HG03342 (cell line): ENCODE measurements around the gene ATG4D.

Experiments
- ATAC-seq: cut with Tn5 transposase; IDR thresholded peaks from one replicate; pipeline ENCODE4 v1.9.1; 2021; ENCODE audit warnings: mild to moderate bottlenecking, moderate library complexity; ENCODE audit not compliant: unreplicated experiment

ATG4D gene

DNA sequence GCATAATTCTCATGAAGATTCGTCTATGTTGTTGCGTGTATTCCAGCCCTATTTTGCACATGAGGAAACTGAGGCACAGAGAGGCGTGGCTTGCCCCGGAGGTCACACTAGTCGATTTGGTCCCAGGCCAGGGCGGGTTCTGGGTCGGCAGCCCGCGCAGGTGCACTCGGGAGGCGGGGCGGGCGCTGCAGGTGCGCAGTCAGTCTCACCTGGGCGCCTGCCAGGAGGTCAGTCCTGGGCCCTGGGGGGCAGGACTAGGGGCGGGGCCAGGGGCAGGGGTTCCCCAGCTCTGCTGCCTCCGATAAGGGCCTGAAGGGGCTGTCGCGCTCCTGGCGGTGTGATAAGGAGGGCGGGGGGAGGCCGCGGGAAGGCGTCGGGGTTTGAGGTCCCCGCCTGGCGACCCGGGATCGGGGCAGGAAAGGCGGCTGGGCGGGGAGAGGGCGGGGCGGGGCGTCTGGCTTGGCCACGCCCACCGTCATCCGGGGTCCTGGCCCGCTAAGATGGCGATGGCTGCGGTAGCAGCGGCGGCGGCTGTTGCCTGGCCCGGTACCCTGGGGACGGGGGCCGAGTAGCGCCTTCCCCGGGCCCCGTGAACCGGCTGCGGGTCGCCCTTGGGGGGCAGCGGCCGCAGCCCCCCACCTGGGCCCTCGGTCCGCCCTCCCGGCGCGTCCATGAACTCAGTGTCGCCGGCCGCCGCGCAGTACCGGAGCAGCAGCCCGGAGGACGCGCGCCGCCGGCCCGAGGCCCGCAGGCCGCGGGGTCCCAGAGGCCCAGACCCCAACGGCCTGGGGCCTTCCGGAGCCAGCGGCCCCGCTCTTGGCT, at the start of gene ATG4D:
ATG4D (plus strand) TSS at position 485 of the 822 bp plus-strand sequence; CDS start at position 672, 187 bp downstream.
- ATAC-seq = peak; percentile 83

DNA sequence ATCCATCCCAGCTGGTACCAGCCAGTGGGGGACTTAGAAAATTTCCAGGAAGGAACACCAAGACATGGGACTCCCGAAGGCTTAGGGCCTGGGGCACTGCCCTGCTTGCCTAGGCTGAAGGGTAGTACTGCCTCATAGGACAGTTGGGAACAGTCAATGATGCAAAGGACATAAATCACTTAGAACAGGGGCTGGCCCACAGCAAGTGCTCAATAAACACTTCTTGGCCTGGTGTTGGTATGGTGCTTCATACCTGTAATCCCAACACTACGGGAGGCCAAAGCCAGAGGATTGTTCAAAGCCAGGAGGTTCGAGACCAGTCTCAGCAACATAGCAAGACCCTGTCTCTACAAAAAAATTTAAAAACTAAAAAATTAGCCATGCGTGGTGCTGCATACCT, 46.3 kb upstream of the ATG4D start:
- ATAC-seq = no peak

DNA sequence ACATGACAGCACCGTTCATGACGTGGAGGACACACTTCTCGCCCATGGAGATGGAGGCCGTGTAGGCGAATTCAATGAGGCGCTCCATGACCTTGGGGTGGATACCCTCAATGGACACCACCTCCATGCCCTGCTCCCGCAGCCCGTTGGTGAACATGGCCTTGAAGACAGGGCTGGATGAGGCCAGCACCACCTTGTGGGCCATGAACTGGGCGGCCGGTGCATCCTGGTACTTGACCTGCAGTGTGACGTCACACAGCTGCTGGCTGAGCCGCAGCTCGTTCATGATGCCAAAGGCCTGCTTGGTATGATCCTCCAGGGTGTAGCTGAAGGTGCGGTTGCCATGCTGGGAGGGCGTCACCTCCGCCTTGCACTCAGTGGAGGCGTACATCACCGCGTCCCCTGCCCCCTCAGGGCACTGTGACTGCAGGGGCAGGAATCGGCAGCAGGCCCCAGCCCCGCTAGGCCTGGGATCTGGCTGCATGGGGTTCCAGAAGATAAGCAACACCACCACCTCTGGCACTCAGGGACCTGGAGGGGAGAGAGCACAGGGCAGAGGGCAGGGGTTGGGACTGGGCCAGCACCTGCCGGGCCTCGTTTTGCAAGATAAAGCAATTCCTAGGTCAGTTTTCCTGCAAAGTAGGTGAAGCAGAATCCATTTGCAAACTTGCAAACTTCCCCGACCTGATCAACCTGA, 44.0 kb upstream of the ATG4D start:
- ATAC-seq = no peak

DNA sequence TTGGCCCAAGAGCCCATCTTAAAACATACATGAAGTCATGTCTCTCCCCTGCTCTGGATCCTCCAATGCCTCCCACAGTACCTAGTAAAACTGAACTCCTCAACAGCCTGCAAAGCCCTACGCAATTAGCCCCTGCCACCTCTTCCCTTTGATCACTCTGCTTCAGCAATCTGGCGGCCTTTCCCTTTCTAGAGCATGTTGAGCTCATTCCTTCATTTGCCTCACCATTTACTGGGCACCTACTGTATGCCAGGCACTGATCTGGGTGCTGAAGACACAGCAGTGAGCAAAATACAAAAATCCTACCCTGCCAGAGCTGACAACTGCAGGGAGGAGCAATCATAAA, 43.5 kb upstream of the ATG4D start:
- ATAC-seq = no peak

DNA sequence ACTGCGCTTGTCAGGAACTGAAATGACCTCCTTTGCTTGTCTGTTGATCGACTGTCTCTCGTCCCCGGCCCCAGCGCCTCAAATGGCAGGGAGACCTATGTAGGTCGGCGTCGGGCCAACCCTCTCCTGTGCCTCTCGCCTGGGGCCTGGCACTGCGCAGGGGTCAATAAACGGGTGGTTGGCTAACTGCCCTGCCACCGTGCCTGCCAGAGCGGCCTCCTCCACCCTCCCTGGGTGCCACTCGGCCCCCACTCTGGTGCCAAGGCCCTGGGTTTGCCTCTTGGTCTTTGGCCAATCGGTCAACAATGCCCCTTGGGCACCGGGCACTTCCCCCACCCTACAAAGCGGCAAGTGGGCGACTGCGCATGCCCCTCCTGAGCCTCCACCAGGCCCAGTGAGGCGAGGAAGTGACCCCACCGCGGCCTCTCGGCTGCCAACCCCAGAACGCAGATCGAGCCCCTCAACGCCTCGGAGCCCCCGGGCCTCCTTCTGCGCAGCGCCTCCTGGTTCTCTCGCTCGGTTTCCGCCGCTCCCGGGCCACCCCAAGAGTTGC, 41.7 kb upstream of the ATG4D start:
- peak; percentile 14 for ATAC-seq

DNA sequence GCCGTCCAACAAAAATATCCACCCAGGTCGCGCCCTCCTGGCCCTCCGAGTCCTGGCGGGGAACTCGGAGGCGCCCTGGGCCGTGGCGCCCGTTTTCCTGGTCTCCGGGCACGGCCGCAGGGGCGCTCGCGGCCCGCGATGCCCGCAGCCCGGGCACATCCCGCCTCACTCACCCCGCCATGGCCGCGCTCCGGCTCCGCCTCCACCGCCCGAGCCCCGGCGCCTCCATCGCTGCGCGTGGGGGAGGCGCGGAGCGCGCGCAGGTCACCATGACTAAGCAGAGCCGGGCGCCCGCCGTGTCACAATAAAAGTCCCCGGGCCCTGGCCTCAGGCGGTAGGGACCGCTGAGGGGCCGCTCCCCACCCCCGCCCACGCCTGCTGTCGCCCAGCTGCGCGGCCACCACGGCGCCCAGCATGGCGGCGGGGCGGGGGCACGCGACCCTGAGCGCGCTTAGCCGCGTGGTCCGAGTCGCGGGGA, 41.1 kb upstream of the ATG4D start:
- peak; percentile 76 for ATAC-seq

DNA sequence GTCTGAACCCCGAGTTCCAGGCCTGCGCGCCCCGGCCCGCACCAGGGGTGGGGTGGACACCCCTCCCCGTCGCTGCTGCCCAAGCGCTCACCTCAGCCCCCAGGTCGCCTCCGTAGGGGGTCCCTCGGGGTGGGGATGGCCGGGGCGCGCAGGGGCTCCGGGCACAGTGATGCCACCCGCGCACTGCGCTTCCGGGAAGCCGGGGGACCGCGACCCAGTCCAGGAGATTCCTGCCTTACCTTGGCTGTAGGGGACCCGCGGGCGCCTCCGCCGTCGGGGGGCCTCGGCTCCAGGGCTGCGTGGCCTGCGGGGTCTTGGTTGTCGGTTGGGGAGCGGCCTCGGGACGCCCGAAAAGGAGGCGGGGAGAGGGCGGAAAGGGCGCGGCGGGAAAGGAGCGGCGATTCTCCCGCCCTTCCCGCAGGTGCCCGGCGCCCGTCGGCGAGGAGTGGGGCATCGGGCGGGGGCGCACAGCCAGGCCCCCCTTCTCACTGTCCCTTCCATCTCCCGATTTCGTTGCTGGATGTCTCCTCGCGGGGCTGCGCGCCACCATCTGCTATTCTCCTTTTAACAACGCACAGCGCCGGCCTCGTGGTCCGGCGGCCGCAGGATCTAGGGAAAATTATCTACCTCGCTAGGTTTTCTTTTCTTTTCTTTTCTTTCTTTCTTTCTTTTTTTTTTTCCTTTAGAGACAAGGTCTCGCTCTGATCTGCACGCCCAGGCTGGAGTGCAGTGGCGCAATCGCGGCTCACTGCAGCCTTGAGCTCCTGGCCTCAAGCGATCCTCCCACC, 40.5 kb upstream of the ATG4D start, which contains the start of gene KEAP1:
KEAP1 (minus strand) TSS at position 355 of the 788 bp plus-strand sequence. CDS start 3,323 bp downstream, outside the sequence.
- no peak for ATAC-seq

DNA sequence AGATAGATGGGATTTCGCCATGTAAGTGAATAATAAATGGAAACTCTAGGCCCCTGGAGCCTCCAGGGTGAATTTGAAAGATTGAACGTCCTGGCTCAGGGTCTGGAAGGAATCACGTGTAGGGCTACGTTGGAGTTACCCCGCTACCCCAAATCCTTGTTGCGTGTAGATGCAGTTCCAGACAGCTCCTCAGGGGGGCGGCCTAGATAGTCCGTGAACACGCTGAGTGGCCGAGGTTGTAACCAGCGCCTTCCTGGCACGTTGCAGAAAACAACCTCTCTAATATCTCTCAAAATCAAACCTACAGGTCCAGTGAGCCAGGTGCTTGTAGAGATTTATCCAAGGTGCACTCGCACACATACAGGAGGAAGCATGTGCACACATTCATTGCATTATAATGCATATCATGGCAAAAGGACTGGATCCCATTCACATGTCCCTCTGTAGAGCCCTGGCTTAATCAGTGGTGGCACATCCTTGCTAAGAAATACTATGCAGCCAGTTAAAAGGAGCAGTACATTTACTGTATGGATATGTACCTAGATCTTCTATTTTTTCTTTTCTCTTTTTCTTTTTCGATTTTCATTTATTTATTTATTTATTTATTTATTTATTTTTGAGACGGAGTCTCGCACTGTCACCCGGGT, 38.0 kb upstream of the ATG4D start:
- ATAC-seq = no peak

DNA sequence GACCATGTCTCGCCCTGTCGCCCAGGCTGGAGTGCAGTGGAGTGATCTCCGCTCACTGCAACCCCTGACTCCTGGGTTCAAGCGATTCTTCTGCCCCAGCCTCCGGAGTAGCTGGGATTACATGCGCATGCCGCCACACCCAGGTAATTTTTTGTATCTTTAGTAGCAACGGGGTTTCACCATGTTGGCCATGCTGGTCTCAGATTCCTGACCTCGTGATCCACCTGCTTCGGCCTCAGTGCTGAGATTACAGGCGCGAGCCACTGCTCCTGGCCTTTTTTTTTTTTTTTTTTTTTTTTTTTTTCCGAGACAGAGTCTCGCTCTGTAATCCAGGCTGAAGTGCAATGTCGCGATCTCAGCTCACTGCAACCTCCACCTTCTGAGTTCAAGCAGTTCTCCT, 35.7 kb upstream of the ATG4D start:
- ATAC-seq = no peak

DNA sequence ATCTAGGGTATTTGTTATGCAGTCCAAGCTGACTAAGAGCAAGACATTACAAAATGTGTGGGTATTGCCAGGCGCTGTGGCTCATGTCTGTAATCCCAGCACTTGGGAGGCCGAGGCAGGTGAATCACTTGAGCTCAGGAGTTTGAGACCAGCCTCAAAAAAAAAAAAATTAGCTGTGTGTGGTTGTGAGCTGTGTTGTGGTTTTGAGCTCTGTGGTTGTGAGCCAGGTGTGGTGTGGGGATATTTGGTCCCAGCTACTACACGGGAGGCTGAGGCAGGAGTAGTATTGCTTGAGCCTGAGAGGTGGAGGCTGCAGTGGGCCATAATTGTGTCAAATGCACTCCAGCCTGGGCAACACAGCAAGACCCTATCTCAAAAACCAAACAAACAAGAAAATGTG, 35.0 kb upstream of the ATG4D start:
- no peak for ATAC-seq

DNA sequence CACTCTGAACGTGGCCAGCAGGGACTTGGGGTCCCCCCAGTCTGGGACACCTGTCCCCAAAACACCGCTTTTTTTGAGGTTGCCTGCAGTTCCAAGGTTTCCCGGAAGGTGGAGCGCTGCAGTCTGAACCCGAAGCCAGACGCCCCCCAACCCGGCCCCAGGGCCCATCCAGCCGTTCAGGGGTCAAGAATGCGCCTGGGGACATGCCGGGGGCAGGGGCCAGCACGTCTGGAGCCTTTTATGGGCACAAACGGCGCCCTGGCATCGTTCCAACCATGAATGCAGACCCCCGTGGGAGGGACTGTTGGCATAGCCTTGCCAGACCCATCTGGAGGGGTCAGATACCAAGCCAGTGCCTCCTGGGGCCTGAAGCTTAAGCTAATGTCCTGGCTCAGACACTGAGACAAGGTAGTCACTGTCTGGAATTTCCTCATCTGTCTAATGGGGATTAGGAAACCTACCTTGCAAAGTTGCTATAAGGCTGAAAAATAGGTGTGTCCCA, 33.4 kb upstream of the ATG4D start:
- ATAC-seq = no peak

DNA sequence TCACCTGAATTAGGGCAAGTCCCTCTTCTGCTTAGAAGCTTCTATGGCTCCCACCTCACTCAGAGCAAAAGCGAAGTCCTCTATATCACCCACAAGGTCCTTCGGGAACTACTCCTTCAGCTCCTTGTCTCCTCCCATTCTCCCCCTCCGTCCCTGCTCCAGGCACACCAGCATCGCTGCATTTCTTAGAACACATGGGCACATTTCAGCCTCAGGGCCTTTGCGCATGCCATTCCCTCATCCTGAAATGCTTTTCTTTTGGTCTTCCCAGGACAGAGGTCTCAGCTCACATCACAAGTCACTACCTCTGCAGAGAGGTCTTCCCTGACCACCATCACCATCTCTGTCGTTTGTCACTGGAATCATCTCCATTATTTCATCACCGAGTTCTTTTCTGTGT, 30.5 kb upstream of the ATG4D start:
- ATAC-seq = no peak

DNA sequence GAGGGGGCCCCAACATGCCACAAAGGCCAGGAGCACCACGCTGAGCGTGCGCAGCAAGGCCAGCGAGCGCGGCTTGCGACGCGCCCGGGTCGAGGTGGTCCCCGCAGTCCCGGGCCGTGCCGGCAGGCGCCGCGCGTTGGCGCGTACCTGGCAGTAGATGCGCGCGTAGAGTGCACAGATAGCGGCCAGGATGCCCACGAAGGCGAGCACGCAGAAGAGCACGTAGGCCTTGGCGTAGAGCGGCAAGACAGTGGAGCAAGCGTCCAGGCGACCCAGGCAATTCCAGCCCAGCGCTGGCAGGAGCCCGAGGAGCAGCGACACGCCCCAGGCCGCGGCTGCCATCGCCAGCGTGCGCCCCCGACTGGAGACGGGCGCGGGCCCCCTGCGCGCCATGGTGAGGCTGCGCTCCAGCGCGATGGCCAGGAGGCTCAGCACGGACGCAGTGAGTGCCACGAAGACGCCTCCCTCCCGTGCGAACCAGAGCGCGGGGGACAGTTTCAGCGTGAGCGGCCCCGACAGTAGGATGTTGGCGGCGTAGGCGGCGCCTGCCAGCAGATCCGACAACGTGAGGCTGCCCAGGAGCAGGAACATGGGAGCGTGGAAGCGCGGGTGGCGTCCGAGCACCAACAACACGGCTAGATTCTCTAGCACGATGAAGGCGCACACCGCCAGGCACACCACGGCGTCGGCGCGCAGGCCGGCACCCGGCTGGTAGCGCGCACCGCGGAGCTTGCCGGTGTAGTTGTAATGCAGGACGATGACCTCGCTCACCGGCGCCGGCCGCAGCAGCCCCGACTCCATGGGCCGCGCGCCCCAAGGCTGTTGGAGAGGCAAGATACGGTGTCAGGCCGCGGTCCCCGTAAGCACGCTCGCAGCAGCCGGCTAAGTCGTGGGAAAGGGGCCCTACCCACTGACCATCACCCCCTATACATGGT, 29.2 kb upstream of the ATG4D start:
- no peak for ATAC-seq

DNA sequence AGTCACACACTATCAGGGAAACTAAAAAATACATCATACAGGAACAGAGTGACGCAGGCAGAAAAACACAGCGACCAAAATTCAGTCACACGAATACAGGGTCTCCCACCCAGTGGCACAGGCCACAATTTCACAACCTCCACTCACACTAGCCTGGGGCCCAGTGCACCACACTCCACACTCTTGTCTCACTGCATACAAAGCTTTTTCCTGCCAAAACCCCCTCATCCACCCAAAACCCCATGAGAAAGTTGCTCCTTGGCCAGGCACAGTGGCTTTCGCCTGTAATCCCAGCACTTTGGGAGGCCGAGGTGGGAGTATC, 27.7 kb upstream of the ATG4D start:
- ATAC-seq = no peak

DNA sequence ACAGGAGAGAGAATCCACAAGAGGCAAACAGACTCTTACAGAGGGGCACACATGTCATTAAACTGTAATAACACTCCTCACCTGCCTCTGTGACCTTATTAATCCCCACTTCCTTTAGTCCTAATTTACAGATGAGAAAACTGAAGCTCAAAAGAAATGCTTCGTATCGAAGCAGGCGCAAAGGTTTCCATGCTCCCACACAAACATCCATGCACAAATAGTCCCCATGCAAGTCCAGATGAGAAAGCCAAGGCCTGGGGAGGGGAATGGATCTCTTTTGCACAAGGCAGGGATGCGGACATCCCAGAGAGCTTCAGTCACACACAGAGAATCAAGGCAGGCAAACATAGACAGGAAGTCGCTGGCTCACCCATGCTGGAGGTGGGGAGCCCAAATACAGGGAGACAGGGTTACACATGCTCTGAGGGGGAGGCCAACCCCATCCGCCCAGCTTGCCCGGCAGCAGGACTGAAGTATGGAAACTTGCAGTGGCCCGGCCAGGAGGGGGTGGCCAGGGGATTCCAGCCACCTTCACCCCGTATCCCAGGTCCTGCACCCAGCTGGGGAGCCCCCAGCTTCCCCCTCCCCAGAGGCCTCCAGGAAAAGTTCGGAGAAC, 26.9 kb upstream of the ATG4D start:
- ATAC-seq = no peak

DNA sequence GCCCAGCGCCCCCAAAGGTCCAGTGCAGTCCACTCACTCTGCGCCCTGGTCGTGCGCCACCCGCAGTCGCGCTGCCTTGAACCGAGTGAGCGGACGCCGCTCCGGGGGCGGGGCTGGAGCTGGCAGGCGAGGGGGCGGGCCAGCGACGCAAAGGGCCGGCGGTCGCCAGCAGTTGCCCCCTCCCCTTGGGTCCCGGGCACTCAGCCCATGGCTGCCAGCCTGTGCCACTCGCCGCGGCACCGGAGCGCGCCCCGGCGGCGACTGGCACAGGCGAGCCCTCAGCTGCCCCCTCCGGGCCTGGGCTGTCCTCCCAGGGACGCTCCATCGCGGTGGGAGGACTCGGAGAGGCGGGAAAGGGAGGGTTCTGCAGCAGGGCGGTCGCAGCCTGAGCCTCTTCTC, 26.3 kb upstream of the ATG4D start, which contains the start of gene S1PR5:
S1PR5 (minus strand) TSS at position 87 of the 399 bp plus-strand sequence. CDS start 2,436 bp downstream, outside the sequence.
- ATAC-seq = no peak

DNA sequence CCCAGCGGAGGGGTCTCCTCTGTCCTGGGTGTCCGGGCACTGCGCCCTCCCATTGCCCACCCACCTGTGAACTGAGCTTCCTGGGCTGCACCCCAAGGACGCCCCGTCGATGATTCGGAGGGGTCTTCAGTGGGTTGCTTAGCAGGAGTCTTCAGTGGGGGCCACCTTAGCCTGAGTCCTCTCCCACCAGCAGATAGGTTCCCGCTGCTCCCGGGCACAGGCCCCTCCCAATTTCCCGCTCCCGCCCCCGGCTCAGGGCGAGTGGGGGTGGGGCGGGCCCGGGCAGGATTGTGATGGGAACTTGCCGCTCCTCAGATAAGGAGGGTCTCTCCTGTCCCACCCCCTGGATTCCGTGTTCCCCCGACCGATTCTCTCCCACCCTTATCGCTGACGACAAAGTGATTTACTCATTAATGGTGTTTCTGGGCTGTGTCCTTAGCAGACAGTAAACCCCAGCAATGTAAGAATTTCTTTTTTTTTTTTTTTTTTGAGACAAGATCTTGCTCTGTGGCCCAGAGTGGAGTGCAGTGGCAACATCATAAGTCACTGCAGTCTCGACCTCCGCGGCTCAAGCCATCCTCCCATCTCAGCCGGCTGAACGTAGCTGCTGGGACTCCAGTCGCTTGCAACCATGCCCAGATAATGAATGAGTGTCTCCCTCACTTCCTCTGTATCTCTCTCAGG, 25.8 kb upstream of the ATG4D start:
- ATAC-seq = no peak
